Gastrocnemius medialis (tissue), 4 donors: ENCODE data around the gene PACS1. TPM values are rescaled to one million over a fixed set of nuclear protein-coding genes. Genes with fewer than 3 reads are reported as not detected.

ENCODE experiments used
- ATAC-seq, 2 donors: fragments of 150-250 bp; one replicate each; pipeline ENCODE4 v1.9.1; 2016
- DNase-seq, 2 donors: peaks; one replicate each; pipeline ENCODE4 v3.0.0-alpha.2; 2019
- H3K27ac ChIP-seq, 4 donors: fragments of 200-600 bp; sonication (generic); 1 replicate in 1 of 4; 2 replicates in 3 of 4; pipeline ENCODE4 v1.5.1; 2016 to 2018; ENCODE audit warnings: mild to moderate bottlenecking in 2 of 4, moderate library complexity in 1 of 4
- H3K27me3 ChIP-seq, 3 donors: fragments of 200-600 bp; sonication (generic) in 2 of 3; 1 replicate in 1 of 3; 2 replicates in 2 of 3; pipeline versions ENCODE4 v1.5.1 to v1.6.0; 2016 to 2019; ENCODE audit warnings: mild to moderate bottlenecking in 1 of 3, moderate library complexity in 1 of 3
- H3K36me3 ChIP-seq, 2 donors: fragments of 200-600 bp; sonication (generic) in 1 of 2; one replicate each; pipeline ENCODE4 v1.5.1; 2017 to 2018
- H3K4me1 ChIP-seq, 2 donors: fragments of 200-600 bp; sonication (generic) in 1 of 2; one replicate each; pipeline ENCODE4 v1.5.1; 2016 to 2017; ENCODE audit warnings: mild to moderate bottlenecking in 2 of 2
- H3K4me3 ChIP-seq, 4 donors: fragments of 200-600 bp; sonication (generic) in 3 of 4; 1 replicate in 1 of 4; 2 replicates in 3 of 4; pipeline ENCODE4 v1.5.1; 2016 to 2019; ENCODE audit warnings: mild to moderate bottlenecking in 2 of 4
- H3K9me3 ChIP-seq, 3 donors: fragments of 200-600 bp; sonication (generic) in 2 of 3; 1 replicate in 1 of 3; 2 replicates in 2 of 3; pipeline ENCODE4 v1.5.1; 2016 to 2019
- POLR2A ChIP-seq, 2 donors: fragments of 450-650 bp; IDR thresholded peaks; one replicate each; pipeline ENCODE4 v1.6.1; 2017; ENCODE audit warnings: antibody characterized with exemption in 2 of 2, mild to moderate bottlenecking in 2 of 2, moderate library complexity in 2 of 2
- in situ Hi-C, 4 donors: fragments of 200-750 bp; cut with MboI; loops; one replicate each; pipeline versions ENCODE4 v1.15.0 to v1.8.0; 2017; ENCODE audit warnings: low sequenced_read_pairs in 4 of 4
- intact Hi-C: fragments of 100-400 bp; cut with DNase I; formaldehyde crosslinking; loops from one replicate; pipeline ENCODE4 v1.15.1; 2023; ENCODE audit warnings: low total_unique reads
- total RNA-seq, 4 donors: library from RNA; depleted of rRNA; stranded (reverse); fragments of >200 nt; gene quantifications; one replicate each; pipeline versions ENCODE4 v1.1.0 to v1.2.3, GENCODE V29; 2016
- TF ChIP-seq, protein P1 (sequence below), 5 experiments: fragments of 450-650 bp in 3 of 5; fragments of 200-600 bp in 2 of 5; sonication (generic) in 2 of 5; IDR thresholded peaks in 4 of 5; conservative IDR thresholded peaks in 1 of 5; 1 replicate in 4 of 5; 2 replicates in 1 of 5; pipeline ENCODE4 v1.5.1; 2016 to 2019; ENCODE audit warnings: antibody characterized with exemption in 5 of 5, mild to moderate bottlenecking in 3 of 5, moderate library complexity in 3 of 5

The PACS1 gene
- total RNA-seq, 4 donors from 2014 or later: 6.6 to 20.4 (median 16.9) TPM

DNA sequence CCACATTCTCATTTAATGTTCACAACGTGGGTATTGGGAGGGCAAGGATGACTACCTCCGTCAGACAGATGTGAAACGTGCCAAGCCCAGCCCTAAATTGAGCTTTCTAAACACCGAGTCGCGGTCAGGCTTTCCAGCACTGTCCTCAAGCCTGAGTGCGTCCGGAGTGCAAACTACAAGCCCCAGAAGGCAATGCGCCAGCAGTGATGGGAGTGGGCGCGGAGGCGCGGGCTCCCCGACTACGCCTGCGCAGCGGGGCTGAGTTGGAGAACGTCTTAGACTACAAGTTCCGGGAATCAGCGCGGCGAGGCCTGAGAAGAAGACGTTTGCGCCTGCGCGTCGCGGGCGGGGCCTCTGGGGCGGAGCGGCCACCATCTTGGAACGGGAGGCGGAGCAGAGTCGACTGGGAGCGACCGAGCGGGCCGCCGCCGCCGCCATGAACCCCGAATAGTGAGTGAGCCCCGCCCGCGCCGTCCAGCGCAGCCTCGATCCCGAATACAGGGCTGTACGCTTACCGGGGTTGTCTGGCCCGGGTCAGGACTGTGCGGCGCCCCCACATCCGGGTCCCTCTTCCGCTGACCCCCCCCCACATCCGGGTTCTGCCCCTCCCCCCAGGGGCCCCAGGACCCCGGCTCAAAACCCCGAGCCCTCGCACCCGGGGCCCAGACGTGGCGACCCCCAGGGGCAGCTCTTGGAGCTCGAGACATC, 198.3 kb downstream of the PACS1 start, which contains the start of gene RAB1B:
Gene RAB1B (plus strand): TSS at position 396 of the 708 bp plus-strand sequence. CDS start 41 bp downstream, at position 437.
- H3K4me1 ChIP-seq: peaks cover 19 to 27% of the 10 kb centered on the region in 2 donors
- H3K4me3 ChIP-seq: peak within 1 kb of the TSS; percentile 79 to 99 (median 86)
- ATAC-seq (peak; percentile 84), DNase-seq (peak; percentile 100)
- TF ChIP-seq POLR2A (IDR thresholded peaks at IDR 0.05): peak; percentile 67 to 74
- TF ChIP-seq, protein P1, sequence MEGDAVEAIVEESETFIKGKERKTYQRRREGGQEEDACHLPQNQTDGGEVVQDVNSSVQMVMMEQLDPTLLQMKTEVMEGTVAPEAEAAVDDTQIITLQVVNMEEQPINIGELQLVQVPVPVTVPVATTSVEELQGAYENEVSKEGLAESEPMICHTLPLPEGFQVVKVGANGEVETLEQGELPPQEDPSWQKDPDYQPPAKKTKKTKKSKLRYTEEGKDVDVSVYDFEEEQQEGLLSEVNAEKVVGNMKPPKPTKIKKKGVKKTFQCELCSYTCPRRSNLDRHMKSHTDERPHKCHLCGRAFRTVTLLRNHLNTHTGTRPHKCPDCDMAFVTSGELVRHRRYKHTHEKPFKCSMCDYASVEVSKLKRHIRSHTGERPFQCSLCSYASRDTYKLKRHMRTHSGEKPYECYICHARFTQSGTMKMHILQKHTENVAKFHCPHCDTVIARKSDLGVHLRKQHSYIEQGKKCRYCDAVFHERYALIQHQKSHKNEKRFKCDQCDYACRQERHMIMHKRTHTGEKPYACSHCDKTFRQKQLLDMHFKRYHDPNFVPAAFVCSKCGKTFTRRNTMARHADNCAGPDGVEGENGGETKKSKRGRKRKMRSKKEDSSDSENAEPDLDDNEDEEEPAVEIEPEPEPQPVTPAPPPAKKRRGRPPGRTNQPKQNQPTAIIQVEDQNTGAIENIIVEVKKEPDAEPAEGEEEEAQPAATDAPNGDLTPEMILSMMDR (IDR thresholded peaks at IDR 0.05 in 4 of 5, conservative IDR thresholded peaks at IDR 0.05 in 1 of 5): no peak
- H3K36me3 ChIP-seq: peaks cover 0 to 23% of the 10 kb centered on the region in 2 donors
- intact Hi-C loops (loop anchor here (1.0 to 5.0 kb wide), 4 partner anchors 21 to 410 kb away; partner anchors contain the start of genes CFL1, RIN1, SF3B2 and YIF1A), in situ Hi-C loops (no loop called here)
- H3K27me3 ChIP-seq: no peaks in the 10 kb centered on the region
- no peaks in the 10 kb centered on the region for H3K9me3 ChIP-seq
- H3K27ac ChIP-seq: peak within 1 kb of the TSS; percentile 92 to 99 (median 96)

DNA sequence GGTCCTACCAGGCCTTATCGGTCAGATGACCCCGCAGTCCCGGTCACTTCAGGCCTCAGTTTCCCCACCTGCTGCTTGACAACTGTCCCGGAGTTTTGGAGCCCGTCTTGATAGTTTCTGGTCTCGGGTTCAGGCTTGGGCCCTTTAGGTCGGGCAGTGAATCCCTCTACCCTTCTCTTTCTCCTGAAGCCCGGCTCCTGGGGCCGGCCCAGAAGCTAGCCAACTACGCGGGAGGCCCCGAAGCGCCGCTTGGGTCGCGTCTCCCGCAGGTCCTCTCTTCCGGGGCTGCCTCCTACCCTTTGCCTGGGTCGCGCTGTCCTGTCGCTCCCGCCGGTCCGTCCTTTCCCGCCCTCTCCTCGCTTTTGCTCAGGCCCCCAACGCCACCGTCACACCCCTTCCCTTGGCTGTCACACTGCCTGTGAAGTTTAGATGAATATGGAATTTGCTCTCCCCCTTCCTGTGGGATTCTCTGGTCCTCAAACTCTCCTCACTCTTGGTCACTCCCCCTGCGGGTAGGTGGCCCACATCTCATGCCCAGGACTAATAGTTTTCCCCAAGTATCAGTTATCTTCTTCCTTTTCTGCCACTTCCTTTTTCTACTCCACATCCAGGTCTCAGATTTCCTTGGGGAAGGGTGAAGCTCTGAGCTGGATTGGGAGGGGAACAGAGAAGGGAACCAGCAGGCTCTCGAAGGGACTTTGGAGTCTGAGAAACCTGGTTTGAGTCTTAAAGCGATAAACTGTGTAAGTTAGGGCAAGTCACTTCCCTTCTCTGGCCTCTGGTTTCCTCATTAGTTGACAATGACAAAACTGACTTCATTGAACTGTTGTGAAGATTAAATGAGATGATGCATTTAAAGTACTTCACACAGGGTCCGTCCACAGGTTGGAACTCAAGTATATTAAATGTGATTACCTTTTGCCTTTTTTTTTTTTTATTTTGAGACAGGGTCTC, 199.2 kb downstream of the PACS1 start:
- H3K27ac ChIP-seq: peak overlapping the region; percentile 92 to 99 (median 96)
- peaks cover 0 to 28% of the 10 kb centered on the region in 2 donors for H3K36me3 ChIP-seq
- H3K9me3 ChIP-seq: no peaks in the 10 kb centered on the region
- in situ Hi-C loops: no loop called here
- intact Hi-C loops: loop anchor here (1.0 to 5.0 kb wide), 4 partner anchors 20 to 411 kb away; partner anchors contain the start of genes CFL1, RIN1, SF3B2 and YIF1A
- H3K4me3 ChIP-seq: peak overlapping the region; percentile 79 to 99 (median 86)
- H3K4me1 ChIP-seq: peaks cover 19 to 27% of the 10 kb centered on the region in 2 donors
- no peaks in the 10 kb centered on the region for H3K27me3 ChIP-seq
- peak in 1 of 2 donors; percentile 1 for ATAC-seq
- DNase-seq: no peak
- TF ChIP-seq, protein P1 (IDR thresholded peaks at IDR 0.05 in 4 of 5, conservative IDR thresholded peaks at IDR 0.05 in 1 of 5): no peak
- no peak for TF ChIP-seq POLR2A (IDR thresholded peaks at IDR 0.05)

DNA sequence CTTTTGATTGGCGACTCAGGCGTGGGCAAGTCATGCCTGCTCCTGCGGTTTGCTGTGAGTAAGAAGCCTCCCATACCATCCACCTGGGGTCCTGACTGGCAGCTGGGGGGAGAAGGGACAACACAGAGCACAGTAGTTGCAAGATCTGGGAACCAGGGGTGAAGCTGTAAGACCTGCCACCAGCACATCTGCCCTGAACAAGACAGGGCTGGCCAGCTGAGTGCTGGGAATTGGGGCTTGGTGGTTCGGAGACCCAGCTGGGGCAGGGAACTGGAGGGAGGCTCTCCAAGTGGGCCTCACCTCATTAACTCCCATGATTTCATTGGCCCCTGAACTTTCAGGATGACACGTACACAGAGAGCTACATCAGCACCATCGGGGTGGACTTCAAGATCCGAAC, 201.7 kb downstream of the PACS1 start:
- Histone ChIP-seq H3K36me3 (peaks cover 0 to 49% of the 10 kb centered on the region in 2 donors), H3K27ac (no peak overlapping the region), H3K4me3 (no peak overlapping the region), H3K4me1 (peaks cover 18 to 22% of the 10 kb centered on the region in 2 donors), H3K27me3 (no peaks in the 10 kb centered on the region), H3K9me3 (no peaks in the 10 kb centered on the region)
- intact Hi-C loops: no loop called here
- ATAC-seq (no peak), DNase-seq (no peak)
- no peak for TF ChIP-seq POLR2A (IDR thresholded peaks at IDR 0.05)
- TF ChIP-seq, protein P1 (IDR thresholded peaks at IDR 0.05 in 4 of 5, conservative IDR thresholded peaks at IDR 0.05 in 1 of 5): no peak
- in situ Hi-C loops: no loop called here

DNA sequence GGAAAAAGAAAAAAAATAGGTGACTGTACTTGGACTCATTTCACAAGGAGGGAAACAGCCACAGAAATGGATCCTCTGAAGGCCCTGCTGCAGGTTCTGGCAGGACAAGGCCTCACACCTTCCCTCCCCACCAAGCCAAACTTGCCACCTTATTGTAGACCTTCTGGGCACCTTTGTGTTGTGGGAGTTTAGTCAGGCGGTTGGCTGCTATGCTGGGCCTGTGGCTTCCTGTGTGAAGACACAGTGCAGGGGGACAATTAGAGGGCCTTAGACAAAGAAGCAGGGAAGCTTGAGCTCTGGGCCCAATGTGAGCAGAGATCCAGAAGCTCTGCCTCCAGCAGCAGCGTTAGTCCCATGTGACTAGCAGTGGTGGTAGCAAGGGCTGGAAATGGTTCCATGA, 202.5 kb downstream of the PACS1 start:
- ATAC-seq (no peak), DNase-seq (no peak)
- Histone ChIP-seq H3K27ac (no peak overlapping the region), H3K9me3 (no peaks in the 10 kb centered on the region), H3K4me1 (peaks cover 17% of the 10 kb centered on the region in 2 donors), H3K4me3 (no peak overlapping the region), H3K36me3 (peaks cover 0 to 49% of the 10 kb centered on the region in 2 donors), H3K27me3 (no peaks in the 10 kb centered on the region)
- intact Hi-C loops: no loop called here
- TF ChIP-seq, protein P1 (IDR thresholded peaks at IDR 0.05 in 4 of 5, conservative IDR thresholded peaks at IDR 0.05 in 1 of 5): no peak
- TF ChIP-seq POLR2A (IDR thresholded peaks at IDR 0.05): no peak
- in situ Hi-C loops: no loop called here
